Lower lobe of right lung (tissue), 2 donors: Measurements from ENCODE around the gene CCDC88B. TPM values are rescaled to one million over a fixed set of nuclear protein-coding genes. Genes with fewer than 3 reads are reported as not detected.

Source experiments
- ATAC-seq, 2 donors: fragments of 200-7000 bp; cut with Tn5 transposase; one replicate each; pipeline ENCODE4 v1.9.1; 2020 to 2022; ENCODE audit warnings: mild to moderate bottlenecking in 2 of 2, moderate library complexity in 2 of 2
- DNase-seq: peaks from one replicate; pipeline ENCODE4 v3.0.0-alpha.2; 2020
- H3K27ac ChIP-seq: fragments of 200-600 bp; one replicate; pipeline ENCODE4 v1.8.0; 2022
- H3K27me3 ChIP-seq: fragments of 200-600 bp; one replicate; pipeline ENCODE4 v1.8.0; 2022; ENCODE audit warnings: low read depth
- H3K36me3 ChIP-seq: fragments of 200-600 bp; one replicate; pipeline ENCODE4 v1.8.0; 2022; ENCODE audit warnings: mild to moderate bottlenecking
- H3K4me1 ChIP-seq: fragments of 200-600 bp; one replicate; pipeline ENCODE4 v1.8.0; 2022
- H3K4me3 ChIP-seq: fragments of 200-600 bp; one replicate; pipeline ENCODE4 v1.8.0; 2022; ENCODE audit warnings: mild to moderate bottlenecking
- H3K9me3 ChIP-seq: fragments of 200-600 bp; one replicate; pipeline ENCODE4 v1.8.0; 2022
- intact Hi-C: fragments of 100-400 bp; cut with DNase I; formaldehyde crosslinking; loops from one replicate; pipeline ENCODE4 v1.11.0; 2022
- total RNA-seq: library from RNA; stranded (reverse); fragmentation: NEBNext Ultra II Directional; extraction: Animal tissue kit (Norgen Biotek cat#: 25700); gene quantifications from one replicate; pipeline ENCODE4 v1.2.1, GENCODE V29; 2021
- TF ChIP-seq, protein P1 (sequence below): fragments of 200-600 bp; IDR thresholded peaks from one replicate; pipeline ENCODE4 v1.8.0; 2022; ENCODE audit warnings: antibody characterized with exemption, mild to moderate bottlenecking
- donor health status: DM: no; HTN: yes; CAD: no; lungs with severe emphysema.

The CCDC88B gene
- total RNA-seq, 1 donor from 2014 or later, result 40.0 TPM

DNA sequence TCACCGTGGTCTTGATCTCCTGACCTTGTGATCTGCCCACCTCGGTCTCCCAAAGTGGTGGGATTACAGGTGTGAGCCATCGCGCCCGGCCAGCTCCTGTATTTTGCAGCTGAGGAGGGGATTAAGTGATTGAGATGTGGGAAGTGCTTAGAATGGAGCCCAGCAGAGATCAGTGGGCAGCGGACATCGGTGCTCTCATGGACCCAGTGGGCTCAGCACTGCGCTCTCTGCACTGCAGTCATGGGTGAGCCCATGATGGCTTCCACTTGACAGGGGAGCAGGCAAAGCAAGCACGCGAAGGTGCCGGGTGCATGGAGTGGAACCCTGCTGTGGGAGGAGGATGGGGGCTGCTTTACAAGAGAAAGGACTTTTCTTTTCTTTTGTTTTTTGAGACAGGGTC lies 9.1 kb upstream of the CCDC88B start:
- TF ChIP-seq, protein P1, sequence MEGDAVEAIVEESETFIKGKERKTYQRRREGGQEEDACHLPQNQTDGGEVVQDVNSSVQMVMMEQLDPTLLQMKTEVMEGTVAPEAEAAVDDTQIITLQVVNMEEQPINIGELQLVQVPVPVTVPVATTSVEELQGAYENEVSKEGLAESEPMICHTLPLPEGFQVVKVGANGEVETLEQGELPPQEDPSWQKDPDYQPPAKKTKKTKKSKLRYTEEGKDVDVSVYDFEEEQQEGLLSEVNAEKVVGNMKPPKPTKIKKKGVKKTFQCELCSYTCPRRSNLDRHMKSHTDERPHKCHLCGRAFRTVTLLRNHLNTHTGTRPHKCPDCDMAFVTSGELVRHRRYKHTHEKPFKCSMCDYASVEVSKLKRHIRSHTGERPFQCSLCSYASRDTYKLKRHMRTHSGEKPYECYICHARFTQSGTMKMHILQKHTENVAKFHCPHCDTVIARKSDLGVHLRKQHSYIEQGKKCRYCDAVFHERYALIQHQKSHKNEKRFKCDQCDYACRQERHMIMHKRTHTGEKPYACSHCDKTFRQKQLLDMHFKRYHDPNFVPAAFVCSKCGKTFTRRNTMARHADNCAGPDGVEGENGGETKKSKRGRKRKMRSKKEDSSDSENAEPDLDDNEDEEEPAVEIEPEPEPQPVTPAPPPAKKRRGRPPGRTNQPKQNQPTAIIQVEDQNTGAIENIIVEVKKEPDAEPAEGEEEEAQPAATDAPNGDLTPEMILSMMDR, result no peak
- intact Hi-C loops, result no loop called here

DNA sequence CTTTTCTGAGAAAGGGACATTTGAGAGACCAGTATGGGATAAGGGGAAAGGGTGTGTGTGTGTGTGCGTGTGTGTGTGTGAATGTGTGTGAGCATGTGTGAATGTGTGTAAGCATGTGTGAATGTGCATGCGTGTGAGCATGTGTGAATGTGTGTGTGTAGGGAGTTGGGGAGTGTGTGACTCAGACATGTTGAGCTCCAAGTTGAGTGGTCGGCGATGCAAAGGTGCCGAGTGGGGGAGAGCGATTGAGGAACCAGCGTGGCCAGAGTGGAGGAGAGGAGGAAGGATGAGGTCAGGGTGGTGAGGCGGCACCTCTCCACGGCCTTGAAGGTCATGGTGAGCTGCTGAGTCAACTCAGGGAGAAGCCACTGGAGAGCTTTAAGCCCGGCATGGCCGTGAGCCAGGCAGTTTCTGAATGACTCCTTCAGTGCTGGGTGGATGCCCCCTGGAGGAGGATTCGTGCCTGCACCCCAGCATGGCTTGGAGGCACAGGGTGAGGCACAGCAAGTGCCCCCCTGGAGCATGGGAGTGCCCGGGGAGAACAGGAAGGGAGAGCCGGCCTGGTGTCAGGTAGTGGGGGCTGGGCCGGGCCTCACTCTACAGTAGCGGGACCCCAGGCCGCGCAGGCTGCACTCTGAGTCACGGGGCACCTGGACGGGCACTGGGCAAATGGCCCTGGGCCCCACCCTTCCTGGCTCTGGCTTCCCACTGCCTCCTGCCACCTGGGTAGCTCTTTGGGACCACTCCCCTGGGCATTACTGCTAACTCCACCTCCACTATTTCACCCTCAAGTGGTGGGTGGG lies 8.2 kb upstream of the CCDC88B start:
- Histone ChIP-seq H3K36me3 (no peaks in the 10 kb centered on the region), H3K4me3 (no peak overlapping the region), H3K9me3 (no peaks in the 10 kb centered on the region), H3K4me1 (peaks cover 21% of the 10 kb centered on the region), H3K27ac (peak overlapping the region; percentile 69), H3K27me3 (no peaks in the 10 kb centered on the region)
- TF ChIP-seq, protein P1, result peak; percentile 70
- DNase-seq (peak; percentile 94), ATAC-seq (peak; percentile 89 to 90)
- intact Hi-C loops, result no loop called here

More for the DNA sequence above, 9.1 kb upstream of the CCDC88B start:
- Histone ChIP-seq H3K9me3 (no peaks in the 10 kb centered on the region), H3K36me3 (no peaks in the 10 kb centered on the region), H3K27ac (no peak overlapping the region), H3K4me3 (no peak overlapping the region), H3K4me1 (peaks cover 21% of the 10 kb centered on the region), H3K27me3 (no peaks in the 10 kb centered on the region)
- ATAC-seq (no peak), DNase-seq (no peak)

DNA sequence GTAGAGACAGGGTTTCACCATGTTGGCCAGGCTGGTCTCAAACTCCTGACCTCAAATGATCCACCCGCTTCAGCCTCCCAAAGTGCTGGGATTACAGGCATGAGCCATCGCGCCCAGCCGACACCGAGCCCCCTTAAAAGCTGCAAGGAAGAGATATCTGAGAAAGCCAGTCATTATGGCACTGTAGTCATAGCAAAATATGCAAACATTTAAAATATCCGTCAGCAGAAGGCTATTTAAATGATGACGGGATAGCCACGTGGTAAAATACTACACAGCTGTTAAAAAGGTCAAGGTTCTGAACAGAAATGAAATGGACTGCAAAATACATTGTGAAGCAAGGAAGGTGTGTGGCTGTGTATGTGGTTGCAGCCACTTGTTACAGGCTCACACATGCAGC lies 6.4 kb upstream of the CCDC88B start:
- ATAC-seq (no peak), DNase-seq (no peak)
- H3K4me3 ChIP-seq, result no peak overlapping the region
- peaks cover 21% of the 10 kb centered on the region for H3K4me1 ChIP-seq
- TF ChIP-seq, protein P1, result no peak
- H3K9me3 ChIP-seq, result no peaks in the 10 kb centered on the region
- no peaks in the 10 kb centered on the region for H3K27me3 ChIP-seq
- H3K36me3 ChIP-seq, result no peaks in the 10 kb centered on the region
- intact Hi-C loops, result no loop called here
- no peak overlapping the region for H3K27ac ChIP-seq

- H3K27ac ChIP-seq, result no peak overlapping the region
- peak; percentile 79 for DNase-seq
These were observed 5.0 kb upstream of the CCDC88B start for GRCh38 chr11:64334764-64335735.

More at GRCh38 chr11:64334764-64335735, 5.0 kb upstream of the CCDC88B start:
- TF ChIP-seq, protein P1, result no peak
- H3K4me1 ChIP-seq, result peaks cover 29% of the 10 kb centered on the region
- no peaks in the 10 kb centered on the region for H3K27me3 ChIP-seq
- no peaks in the 10 kb centered on the region for H3K9me3 ChIP-seq
- H3K4me3 ChIP-seq, result no peak overlapping the region
- H3K36me3 ChIP-seq, result no peaks in the 10 kb centered on the region
- intact Hi-C loops, result no loop called here
- peak; percentile 86 to 87 for ATAC-seq
